GM19043 (cell line): Measurements from ENCODE around the gene TBKBP1.
A peak's percentile ranks its signal among the peaks of the same experiment; 100 is the strongest.

Experiments used
- ATAC-seq: cut with Tn5 transposase; IDR thresholded peaks from one replicate; pipeline ENCODE4 v1.9.1; 2021; ENCODE audit warnings: low read depth; ENCODE audit not compliant: unreplicated experiment

Gene TBKBP1

GRCh38 chr17:47693731-47694580, at the start of gene TBKBP1:
TSS of gene TBKBP1 (plus strand) at chr17:47694161. CDS start at chr17:47696113, 1,952 bp downstream.
- no peak for ATAC-seq

DNA sequence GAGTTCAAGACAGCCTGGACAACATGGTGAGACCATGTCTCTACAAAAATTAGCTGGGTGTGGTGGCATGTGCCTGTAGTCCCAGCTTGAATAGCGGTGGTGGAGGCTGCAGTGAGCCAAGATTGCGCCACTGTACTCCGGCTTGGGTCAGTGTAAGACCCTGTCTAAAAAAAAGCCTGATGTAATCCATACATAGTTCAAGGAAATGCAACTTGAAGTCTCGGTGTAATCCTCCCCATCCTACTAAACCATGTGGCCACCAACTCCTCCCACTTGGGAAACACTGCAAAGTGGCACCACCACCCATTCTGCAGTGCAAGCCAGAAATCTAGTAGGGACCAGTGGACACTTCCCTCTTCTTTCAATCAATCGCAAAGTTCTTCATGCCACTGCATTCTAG, 49.6 kb upstream of the TBKBP1 start:
- no peak for ATAC-seq

GRCh38 chr17:47649153-47649971, 44.6 kb upstream of the TBKBP1 start, which contains the start of gene KPNB1:
TSS of gene KPNB1 (plus strand) at chr17:47649919. CDS start at chr17:47650245, 326 bp downstream.
- ATAC-seq = peak; percentile 81

DNA sequence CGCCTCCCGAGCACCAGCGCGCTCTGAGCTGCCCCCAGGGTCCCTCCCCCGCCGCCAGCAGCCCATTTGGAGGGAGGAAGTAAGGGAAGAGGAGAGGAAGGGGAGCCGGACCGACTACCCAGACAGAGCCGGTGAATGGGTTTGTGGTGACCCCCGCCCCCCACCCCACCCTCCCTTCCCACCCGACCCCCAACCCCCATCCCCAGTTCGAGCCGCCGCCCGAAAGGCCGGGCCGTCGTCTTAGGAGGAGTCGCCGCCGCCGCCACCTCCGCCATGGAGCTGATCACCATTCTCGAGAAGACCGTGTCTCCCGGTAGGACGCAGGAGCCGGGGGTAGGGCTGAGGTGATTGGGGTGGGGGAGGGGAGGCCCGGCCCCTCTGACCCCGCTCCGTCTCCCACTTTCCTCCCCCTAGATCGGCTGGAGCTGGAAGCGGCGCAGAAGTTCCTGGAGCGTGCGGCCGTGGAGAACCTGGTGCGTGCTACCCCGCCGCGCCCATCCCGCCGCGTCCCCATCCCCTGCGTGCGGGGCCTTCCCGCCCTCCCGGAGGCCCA, 43.9 kb upstream of the TBKBP1 start:
- ATAC-seq = no peak

DNA sequence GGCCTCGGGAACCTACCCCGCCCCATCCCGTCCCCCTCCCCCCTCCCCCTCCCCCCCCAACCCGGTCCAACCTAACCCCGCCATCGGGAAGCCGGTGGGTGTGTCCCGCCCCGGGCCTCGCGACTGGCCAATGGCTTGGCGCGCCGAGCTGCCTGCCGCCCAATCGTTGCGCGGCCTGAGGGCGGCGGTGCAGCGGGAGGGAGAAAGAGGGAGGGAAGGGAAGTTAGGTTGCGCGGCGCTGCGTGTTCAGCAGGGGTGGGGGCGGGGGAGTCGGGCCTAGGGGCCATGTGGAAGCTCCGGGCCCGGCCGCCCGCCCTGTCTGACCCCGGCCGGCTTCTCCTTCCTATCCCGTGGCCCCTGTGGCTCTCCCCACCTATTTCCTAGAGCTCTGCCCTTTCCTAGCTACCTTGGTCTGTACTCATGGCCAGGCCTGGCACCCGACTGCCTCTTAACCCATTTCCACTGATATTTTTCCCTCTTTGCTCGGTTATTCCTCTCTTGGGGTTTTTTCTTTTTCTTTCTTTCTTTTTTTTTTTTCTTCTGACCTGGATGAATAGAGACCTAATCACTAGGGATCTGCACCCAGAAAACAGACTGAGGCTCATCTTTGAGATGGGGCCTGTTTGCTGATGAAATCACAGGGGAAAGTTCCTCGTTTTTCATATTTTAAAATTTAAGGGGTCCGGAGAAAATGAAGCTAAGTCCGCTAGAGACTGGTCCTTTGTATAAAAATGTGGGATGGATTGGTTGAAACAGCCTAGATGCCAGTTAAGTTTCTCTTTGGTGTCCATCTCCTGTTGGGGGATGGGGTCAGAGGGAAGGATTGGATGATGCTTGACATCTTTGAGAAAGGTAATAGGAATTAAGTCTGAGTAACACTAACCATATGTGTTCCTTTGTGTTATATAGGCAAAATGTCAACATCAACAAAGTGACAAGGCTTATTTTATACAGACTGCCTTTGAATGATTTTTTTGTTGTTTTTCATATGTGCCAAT, 43.1 kb upstream of the TBKBP1 start:
- ATAC-seq = peak; percentile 38

DNA sequence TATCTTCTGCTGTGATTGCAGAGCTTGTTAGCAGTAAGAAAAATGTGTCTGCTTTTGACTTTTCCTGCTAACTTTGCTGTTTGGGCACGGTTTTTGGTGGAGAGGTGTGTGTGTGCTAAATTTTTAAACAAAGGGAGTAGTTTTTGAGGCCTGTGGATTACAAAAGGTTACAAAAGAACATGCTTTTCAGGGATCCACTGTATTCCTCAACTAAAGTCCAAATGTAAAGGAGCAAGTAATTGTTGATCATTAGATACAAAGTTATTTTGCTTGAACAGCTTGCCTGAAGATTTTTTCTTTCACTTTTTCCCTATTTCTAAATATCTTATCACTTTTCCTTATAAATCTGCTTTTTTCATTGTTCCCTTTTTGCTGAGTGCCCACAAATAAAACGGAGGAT, 42.3 kb upstream of the TBKBP1 start:
- no peak for ATAC-seq

DNA sequence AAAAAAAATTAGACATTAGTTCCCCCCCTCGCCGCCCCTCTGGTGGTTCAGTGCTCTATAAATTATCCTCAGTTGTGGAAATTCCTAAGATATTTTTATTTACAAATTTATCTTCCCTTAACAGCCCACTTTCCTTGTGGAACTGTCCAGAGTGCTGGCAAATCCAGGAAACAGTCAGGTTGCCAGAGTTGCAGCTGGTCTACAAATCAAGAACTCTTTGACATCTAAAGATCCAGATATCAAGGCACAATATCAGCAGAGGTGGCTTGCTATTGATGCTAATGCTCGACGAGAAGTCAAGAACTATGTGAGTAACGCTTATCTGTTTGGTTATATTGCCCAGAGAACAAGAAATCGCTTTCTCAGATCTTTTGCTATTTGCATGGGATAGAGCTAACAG, 41.4 kb upstream of the TBKBP1 start:
- ATAC-seq = no peak

- no peak for ATAC-seq
Observed at GRCh38 chr17:47653442-47653841, 40.5 kb upstream of the TBKBP1 start.

DNA sequence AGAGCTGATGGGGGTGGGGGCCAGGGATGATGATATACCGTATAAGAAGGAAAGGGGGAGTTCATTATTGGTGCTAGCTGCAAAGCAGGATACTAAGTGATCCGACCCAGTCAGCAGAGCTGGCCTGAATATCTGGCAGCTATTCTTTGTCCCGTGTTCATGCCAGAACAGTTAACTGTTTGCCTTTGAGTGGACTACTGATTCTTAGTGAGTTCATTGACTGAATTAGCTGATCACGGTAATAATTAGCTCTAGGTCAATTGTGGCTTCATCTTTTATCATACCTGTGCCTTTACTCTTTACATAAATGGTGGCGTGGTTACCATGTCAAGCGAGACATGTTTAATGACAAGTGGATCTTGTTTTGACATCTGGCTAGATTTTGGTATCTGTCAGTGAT, 39.0 kb upstream of the TBKBP1 start:
- ATAC-seq = no peak

GRCh38 chr17:47660064-47660492, 33.9 kb upstream of the TBKBP1 start:
- no peak for ATAC-seq

DNA sequence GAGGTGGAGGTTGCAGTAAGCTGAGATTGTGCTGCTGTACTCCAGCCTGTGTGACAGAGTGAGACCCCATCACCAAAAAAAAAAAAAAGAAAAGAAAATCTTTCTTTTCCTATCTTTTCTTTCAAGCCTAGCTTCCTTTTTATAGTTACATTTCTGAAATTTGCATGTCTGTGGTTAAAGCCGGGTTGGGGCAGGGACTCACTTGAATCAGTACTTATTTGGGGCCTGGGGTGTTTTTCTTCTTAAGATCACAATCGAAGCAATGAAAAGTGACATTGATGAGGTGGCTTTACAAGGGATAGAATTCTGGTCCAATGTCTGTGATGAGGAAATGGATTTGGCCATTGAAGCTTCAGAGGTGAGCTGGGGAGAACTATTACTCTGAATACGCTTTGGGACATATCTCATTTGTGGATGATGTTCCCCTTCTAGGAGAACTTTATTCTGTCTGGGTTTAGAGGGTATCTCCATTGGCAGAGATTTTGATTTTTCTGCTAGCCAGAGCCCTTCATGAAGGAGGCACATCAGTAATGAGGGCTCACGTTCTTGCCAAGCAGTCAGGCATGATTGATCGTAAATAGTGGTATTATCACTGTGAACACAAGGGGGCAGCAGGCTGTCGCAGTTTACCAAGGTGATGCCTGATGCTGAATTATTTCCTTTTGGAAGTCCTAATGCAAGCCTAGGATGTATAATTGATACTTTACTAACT, 29.9 kb upstream of the TBKBP1 start:
- no peak for ATAC-seq

DNA sequence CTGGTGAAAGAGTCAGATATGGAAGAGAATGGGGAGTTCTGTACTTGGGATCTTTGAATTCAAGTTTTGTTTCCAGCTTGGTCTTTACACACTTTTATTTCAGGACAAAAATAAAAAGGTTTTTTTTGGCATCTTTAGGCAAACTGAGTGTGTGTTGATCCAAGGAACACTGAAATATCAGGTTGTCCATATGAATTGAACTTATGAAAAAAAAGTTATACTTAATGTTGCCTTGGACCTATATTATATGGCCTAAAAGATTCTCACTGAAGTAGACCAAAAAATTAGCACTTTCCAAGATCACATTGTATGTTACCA, 29.4 kb upstream of the TBKBP1 start:
- no peak for ATAC-seq

GRCh38 chr17:47665655-47666054, 28.3 kb upstream of the TBKBP1 start:
- ATAC-seq = no peak

- no peak for ATAC-seq
Observed at GRCh38 chr17:47669081-47669480, 24.9 kb upstream of the TBKBP1 start.

GRCh38 chr17:47670064-47670463, 23.9 kb upstream of the TBKBP1 start:
- no peak for ATAC-seq

GRCh38 chr17:47674499-47674898, 19.5 kb upstream of the TBKBP1 start:
- ATAC-seq = no peak

- no peak for ATAC-seq
Observed at GRCh38 chr17:47675380-47676198, 18.4 kb upstream of the TBKBP1 start.

- ATAC-seq = no peak
Observed at GRCh38 chr17:47676199-47676472, 17.8 kb upstream of the TBKBP1 start.
